HL-60/S4 (cell line): ENCODE results near the gene SLC52A1.

Experiments used
- in situ Hi-C: fragments of 300-500 bp; cut with MboI; formaldehyde crosslinking; loops from 2 replicates; pipeline ENCODE4 v1.14.3; 2022; ENCODE audit warnings: low sequenced_read_pairs

SLC52A1 gene

DNA sequence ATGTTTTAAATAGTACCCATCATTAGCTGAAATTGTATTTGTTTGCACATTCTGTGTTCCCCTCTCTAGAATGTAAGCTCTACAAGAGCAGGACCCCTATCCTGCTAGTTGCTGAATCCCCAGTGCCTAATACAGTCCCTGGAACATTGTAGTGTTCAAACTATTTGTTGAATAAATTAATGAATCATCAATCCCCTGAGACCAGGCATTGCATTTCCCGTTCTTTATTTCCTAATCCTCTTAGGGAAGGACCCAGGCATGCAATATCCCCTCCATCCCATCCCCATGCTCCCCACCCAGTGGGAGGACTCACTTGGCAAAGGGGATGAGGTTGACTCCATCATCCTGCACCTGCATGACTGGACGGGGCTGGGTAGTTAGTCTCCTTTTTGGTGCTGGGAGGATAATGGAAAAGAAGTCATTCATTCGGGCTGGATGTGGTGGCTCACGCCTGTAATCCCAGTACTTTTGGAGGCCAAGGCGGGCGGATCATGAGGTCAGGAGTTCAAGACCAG, 41.1 kb downstream of the SLC52A1 start:
- in situ Hi-C loops: no loop called here

DNA sequence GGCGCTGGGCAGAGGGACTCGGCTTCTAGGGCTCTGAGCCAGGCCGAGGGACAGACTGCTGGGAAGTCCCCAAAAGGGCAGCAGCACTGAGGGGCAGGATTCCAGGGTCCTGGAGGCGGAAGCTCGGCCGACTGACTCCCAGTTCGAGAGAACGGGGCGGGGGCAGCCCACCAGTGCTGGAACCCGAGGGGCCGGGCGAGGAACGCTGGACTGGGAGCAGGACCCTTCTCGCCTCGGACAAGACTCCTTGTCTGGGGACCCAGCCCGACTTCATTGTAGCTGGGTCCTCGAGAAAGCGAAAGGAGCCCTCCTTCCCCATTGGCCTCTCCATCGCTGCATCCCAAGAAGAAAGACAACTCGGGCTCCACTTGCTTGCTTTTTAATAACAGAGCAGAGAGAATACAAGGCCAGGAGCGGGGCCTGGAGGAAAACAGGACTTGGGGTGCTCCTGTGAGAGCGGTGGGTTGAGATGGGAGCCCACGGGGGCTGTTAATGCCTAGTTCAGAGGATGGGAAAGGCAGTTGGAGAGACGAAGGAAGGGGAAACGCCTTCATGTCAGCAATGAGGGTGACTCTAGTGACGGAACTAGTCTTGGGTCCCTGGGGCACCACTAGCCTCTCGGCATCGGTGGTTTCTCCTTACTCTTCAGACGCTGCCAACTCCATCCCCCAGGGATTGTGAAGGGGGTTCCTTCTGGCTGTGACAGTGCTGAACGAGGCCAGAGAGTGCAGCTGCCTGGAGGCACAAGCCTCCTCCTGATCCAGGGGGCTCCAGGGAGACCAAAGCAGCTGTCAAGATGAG, 47.3 kb downstream of the SLC52A1 start:
- in situ Hi-C loops: no loop called here

DNA sequence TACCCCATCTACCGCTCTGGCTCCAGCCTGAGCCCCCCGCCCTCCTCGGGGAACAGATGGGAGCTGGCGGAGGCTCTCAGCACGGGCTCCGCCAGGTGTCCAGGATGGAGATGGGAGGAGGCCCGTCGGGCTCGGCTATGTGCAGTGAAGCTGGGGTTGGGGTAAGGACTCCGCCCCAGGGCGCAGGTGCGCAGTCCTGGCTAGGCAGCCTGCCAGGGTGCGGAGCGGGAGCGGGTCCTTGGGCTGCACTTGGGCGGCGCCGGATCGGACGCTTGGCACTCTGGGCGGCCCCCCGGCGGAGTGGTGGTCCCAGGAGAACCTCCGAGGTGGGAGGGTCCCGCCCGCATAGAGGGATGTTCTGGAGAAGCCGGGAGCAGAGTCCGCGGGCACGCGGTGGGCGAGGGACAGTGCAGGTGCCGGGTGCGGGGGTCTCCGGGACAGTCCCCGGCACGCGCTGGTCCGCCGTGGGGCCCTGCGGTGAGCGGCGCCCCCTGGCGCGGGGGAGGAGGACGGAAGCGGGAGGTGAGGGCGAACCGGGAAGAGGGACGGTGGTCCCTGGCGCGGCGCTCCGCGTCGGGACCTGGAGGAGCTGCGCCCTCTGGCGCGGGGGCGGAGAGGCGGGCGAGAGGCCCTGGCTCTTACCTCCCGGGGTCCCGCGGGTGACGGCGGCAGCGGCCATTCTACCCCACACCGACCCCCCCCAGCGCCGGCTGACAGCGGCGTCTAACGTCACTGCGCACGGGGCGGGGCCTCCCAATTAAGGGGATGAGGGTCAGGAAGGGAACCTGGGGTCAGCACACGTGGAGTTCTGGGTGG, 48.1 kb downstream of the SLC52A1 start, which contains the start of gene CAMTA2:
Gene CAMTA2, minus strand, starts transcription at position 725 of the 816 bp plus-strand sequence. CDS start 1,453 bp downstream, outside the sequence.
- in situ Hi-C loops: no loop called here

DNA sequence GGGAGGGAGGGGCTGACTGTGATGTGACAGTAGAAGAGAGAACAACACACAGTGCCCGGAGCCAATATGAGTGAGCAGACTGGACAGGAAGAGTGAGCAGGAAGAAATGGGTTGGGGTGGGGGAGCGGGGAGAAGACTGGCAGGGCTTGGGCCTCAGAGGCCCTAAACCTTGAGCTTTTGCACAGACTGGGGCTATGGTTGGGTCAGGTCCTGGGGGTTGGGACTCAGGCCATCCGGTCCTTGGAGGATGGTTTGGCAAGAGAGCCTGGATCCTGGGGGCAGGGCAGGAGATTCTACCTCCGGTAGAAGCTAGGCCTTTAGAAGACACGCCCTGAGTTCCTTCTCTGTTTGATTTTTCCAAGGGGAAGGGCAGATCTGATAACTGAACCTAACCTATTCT, 48.8 kb downstream of the SLC52A1 start:
- in situ Hi-C loops: no loop called here
